ENCODE measurements around the gene TNS1. TPM values are rescaled to one million over a fixed set of nuclear protein-coding genes. Genes with fewer than 3 reads are reported as not detected.

The TNS1 gene
- total RNA-seq, 1 experiment from 2014 or later: 3.4 TPM

DNA sequence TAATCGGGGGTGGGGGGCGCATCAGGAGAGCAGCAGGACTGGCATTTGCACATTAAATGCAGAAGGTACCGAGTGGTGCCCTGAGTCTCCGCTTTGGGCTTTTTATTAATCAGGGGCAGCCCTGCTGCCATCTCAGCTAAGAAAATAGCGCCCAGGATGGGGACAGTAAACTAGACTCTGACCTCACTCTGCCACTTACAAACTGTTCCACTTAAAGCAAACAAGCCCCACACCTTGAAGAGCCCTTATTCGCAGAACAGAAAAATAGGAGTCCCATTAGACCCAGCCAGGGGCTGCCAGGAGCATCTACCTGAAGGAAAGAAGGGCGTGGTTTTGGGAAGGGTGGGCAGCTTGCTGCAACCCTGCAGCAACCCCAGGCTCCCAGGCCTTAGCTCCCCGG lies 165.3 kb downstream of the TNS1 start:
- Histone ChIP-seq H3K14ac (ENCODE audit: insufficient read depth, low read length) (no peak overlapping the region), H4K5ac (ENCODE audit: insufficient read length, low read depth, low read length) (no peak overlapping the region), H3K27ac (ENCODE audit: insufficient read length, low read depth, low read length) (no peak overlapping the region), H2BK5ac (ENCODE audit: insufficient read length, low read length) (no peak overlapping the region), H3K9ac (ENCODE audit: extremely low read depth, insufficient read length, low read length) (no peak overlapping the region), H3K79me2 (ENCODE audit: insufficient read depth, low read length) (no peaks in the 10 kb centered on the region), H4K91ac (ENCODE audit: insufficient read length, low read depth, low read length) (no peak overlapping the region), H2BK12ac (ENCODE audit: insufficient read length, low read depth, low read length) (no peak overlapping the region), H4K20me1 (ENCODE audit: control insufficient read depth, insufficient read depth, insufficient read length) (no peaks in the 10 kb centered on the region), H3K4me2 (ENCODE audit: insufficient read depth, insufficient read length, low read length) (no peak overlapping the region), H3K23me2 (ENCODE audit: insufficient read length, low read depth, low read length, poor library complexity, severe bottlenecking) (no peaks in the 10 kb centered on the region), H3K4me1 (ENCODE audit: insufficient read depth, low read length) (no peaks in the 10 kb centered on the region), H2AK5ac (ENCODE audit: insufficient read length, low read length) (no peak overlapping the region), H2BK20ac (ENCODE audit: low read depth, low read length, poor library complexity, severe bottlenecking) (no peak overlapping the region), H3K23ac (ENCODE audit: insufficient read length, low read depth, low read length) (no peak overlapping the region), H2AFZ (ENCODE audit: low read length) (no peak overlapping the region), H3K79me1 (ENCODE audit: insufficient read depth, low read depth, low read length, poor library complexity, severe bottlenecking) (no peaks in the 10 kb centered on the region), H2BK15ac (ENCODE audit: low read depth, low read length) (no peak overlapping the region), H3K4ac (ENCODE audit: low read depth, low read length) (no peak overlapping the region), H3K18ac (ENCODE audit: insufficient read length, low read depth, low read length) (no peak overlapping the region), H3K56ac (ENCODE audit: insufficient read length, low read depth, low read length) (no peak overlapping the region), H3K9me3 (ENCODE audit: control insufficient read depth, low read depth, low read length) (no peaks in the 10 kb centered on the region), H3T11ph (ENCODE audit: low read length) (no peak overlapping the region), H4K8ac (replicated peaks; ENCODE audit: insufficient read length, low read depth, low read length) (no peak overlapping the region), H2BK120ac (ENCODE audit: low read depth, low read length, poor library complexity, severe bottlenecking) (no peak overlapping the region), H3K27me3 (ENCODE audit: insufficient read depth, low read length) (no peaks in the 10 kb centered on the region)
- H3K4me1 Mint-ChIP-seq: peaks cover 22 to 27% of the 10 kb centered on the region in 2 experiments
- H3K36me3 Mint-ChIP-seq (ENCODE audit: insufficient read depth in 1 of 3, low read depth in 3 of 3): peaks cover 0 to 8% (median 7%) of the 10 kb centered on the region in 3 experiments; a peak in 5 of 7 replicates
- no peaks in the 10 kb centered on the region; a peak in 1 of 5 replicates for H3K9me3 Mint-ChIP-seq
- no peak for DNase-seq
- no CpG with 5 or more reads among the region's 8 CpGs for WGBS (ENCODE audit: extremely low coverage, insufficient read length, low lambda C conversion rate)
- H3K4me3 Mint-ChIP-seq: no peak overlapping the region
- H3K27ac Mint-ChIP-seq: no peak overlapping the region; a peak in 1 of 7 replicates
- no peak for TF ChIP-seq CTCF (conservative IDR thresholded peaks at IDR 0.05)
- peaks cover 23% of the 10 kb centered on the region for H3K27me3 Mint-ChIP-seq (ENCODE audit: low read depth)
